Adrenal gland (tissue), 5 donors: ENCODE measurements around the gene KCNJ18.
"Not testable (repeated sequence)": the region's sequence is repeated elsewhere in the genome, so short reads cannot be mapped to it uniquely, and the experiment has no call there.

Experiments used
- POLR2A ChIP-seq, 2 donors: fragments of 450-650 bp; IDR thresholded peaks; one replicate each; pipeline ENCODE4 v1.6.1; 2017; ENCODE audit warnings: antibody characterized with exemption in 2 of 2, mild to moderate bottlenecking in 2 of 2, moderate library complexity in 1 of 2
- TF ChIP-seq, protein P1 (sequence below), 6 experiments: fragments of 450-650 bp in 4 of 6; fragments of 200-600 bp in 2 of 6; sonication (generic) in 1 of 6; IDR thresholded peaks; 1 replicate in 5 of 6; 2 replicates in 1 of 6; pipeline versions ENCODE4 v1.5.1 to v1.8.0; 2016 to 2021; ENCODE audit warnings: antibody characterized with exemption in 6 of 6, mild to moderate bottlenecking in 2 of 6, moderate library complexity in 1 of 6
- donor health status: DM: no; HTN: no; CAD: no.

DNA sequence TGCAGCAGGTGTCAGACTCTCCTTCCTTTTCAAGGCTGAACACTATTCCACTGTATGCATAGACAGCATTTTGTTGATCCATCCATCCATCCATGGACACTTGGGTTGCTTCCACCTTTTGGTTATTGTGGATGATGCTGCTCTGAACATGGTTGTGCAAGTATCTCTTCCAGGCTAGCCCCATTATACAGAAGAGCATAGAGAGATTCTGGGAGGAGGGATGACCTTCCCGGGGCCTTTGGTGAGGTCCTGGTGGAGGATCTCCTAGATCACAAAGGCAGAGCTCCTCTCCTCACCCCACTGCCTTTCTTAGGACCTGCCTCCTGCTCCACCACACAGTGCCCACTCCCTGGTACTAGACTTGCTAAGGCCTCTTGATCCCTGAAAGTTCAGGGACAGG lies 27.2 kb upstream of the KCNJ18 start:
- TF ChIP-seq, protein P1, sequence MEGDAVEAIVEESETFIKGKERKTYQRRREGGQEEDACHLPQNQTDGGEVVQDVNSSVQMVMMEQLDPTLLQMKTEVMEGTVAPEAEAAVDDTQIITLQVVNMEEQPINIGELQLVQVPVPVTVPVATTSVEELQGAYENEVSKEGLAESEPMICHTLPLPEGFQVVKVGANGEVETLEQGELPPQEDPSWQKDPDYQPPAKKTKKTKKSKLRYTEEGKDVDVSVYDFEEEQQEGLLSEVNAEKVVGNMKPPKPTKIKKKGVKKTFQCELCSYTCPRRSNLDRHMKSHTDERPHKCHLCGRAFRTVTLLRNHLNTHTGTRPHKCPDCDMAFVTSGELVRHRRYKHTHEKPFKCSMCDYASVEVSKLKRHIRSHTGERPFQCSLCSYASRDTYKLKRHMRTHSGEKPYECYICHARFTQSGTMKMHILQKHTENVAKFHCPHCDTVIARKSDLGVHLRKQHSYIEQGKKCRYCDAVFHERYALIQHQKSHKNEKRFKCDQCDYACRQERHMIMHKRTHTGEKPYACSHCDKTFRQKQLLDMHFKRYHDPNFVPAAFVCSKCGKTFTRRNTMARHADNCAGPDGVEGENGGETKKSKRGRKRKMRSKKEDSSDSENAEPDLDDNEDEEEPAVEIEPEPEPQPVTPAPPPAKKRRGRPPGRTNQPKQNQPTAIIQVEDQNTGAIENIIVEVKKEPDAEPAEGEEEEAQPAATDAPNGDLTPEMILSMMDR (IDR thresholded peaks at IDR 0.05): not testable (repeated sequence)
- TF ChIP-seq POLR2A (IDR thresholded peaks at IDR 0.05): not testable (repeated sequence)
